Measurements from ENCODE around the gene ADCYAP1. TPM values are rescaled to one million over a fixed set of nuclear protein-coding genes. Genes with fewer than 3 reads are reported as not detected.

The ADCYAP1 gene
- total RNA-seq, 2 experiments from 2014 or later: not detected

- H3K27ac ChIP-seq (ENCODE audit: low read depth in 1 of 2, low read length in 2 of 2): no peak overlapping the region
- intact Hi-C loops (cut with DNase I, micrococcal nuclease): no loop called here
- Mint-ChIP-seq H3K9me3 (no peaks in the 10 kb centered on the region), H3K4me3 (no peak overlapping the region), H3K36me3 (ENCODE audit: low read depth) (no peaks in the 10 kb centered on the region), H3K27ac (no peak overlapping the region), H3K27me3 (peaks cover 21% of the 10 kb centered on the region), H3K4me1 (ENCODE audit: low read depth) (no peaks in the 10 kb centered on the region)
- no peak for TF ChIP-seq CTCF (IDR thresholded peaks at IDR 0.05)
- ATAC-seq (ENCODE audit: poor library complexity): no peak
- no peaks in the 10 kb centered on the region for H3K36me3 ChIP-seq (ENCODE audit: insufficient read depth, low read length)
- POLR2A ChIA-PET: no interaction called here
- no peaks in the 10 kb centered on the region for H3K9me3 ChIP-seq (ENCODE audit: control insufficient read depth in 1 of 2, insufficient read depth in 1 of 2, low read length in 2 of 2)
- CTCF ChIA-PET: no interaction called here
- peaks cover 3 to 4% of the 10 kb centered on the region in 2 experiments for H3K27me3 ChIP-seq (ENCODE audit: control insufficient read depth in 1 of 2, insufficient read depth in 2 of 2, low read length in 2 of 2)
- H3K4me3 ChIP-seq (ENCODE audit: low read length): no peak overlapping the region
- no peaks in the 10 kb centered on the region for H3K4me1 ChIP-seq (ENCODE audit: insufficient read depth, low read length)
- no peak for DNase-seq
Observed at GRCh38 chr18:886076-886475, 18.6 kb upstream of the ADCYAP1 start.

- H3K36me3 ChIP-seq (ENCODE audit: insufficient read depth, low read length): no peaks in the 10 kb centered on the region
- Mint-ChIP-seq H3K4me1 (ENCODE audit: low read depth) (no peaks in the 10 kb centered on the region), H3K36me3 (ENCODE audit: low read depth) (no peaks in the 10 kb centered on the region), H3K27me3 (peaks cover 32% of the 10 kb centered on the region), H3K27ac (no peak overlapping the region), H3K9me3 (no peaks in the 10 kb centered on the region), H3K4me3 (no peak overlapping the region)
- no peaks in the 10 kb centered on the region for H3K9me3 ChIP-seq (ENCODE audit: control insufficient read depth in 1 of 2, insufficient read depth in 1 of 2, low read length in 2 of 2)
- peaks cover 4% of the 10 kb centered on the region in 2 experiments for H3K27me3 ChIP-seq (ENCODE audit: control insufficient read depth in 1 of 2, insufficient read depth in 2 of 2, low read length in 2 of 2)
- H3K4me1 ChIP-seq (ENCODE audit: insufficient read depth, low read length): no peaks in the 10 kb centered on the region
- ChIA-PET POLR2A (no interaction called here), CTCF (no interaction called here)
- intact Hi-C loops (cut with DNase I, micrococcal nuclease): no loop called here
- ATAC-seq (ENCODE audit: poor library complexity) (no peak), DNase-seq (no peak)
- no peak overlapping the region for H3K4me3 ChIP-seq (ENCODE audit: low read length)
- TF ChIP-seq CTCF (IDR thresholded peaks at IDR 0.05): no peak
- no peak overlapping the region for H3K27ac ChIP-seq (ENCODE audit: low read depth in 1 of 2, low read length in 2 of 2)
Observed at GRCh38 chr18:887716-888115, 17.0 kb upstream of the ADCYAP1 start.

- no peak overlapping the region for H3K4me3 ChIP-seq (ENCODE audit: low read length)
- H3K9me3 ChIP-seq (ENCODE audit: control insufficient read depth in 1 of 2, insufficient read depth in 1 of 2, low read length in 2 of 2): no peaks in the 10 kb centered on the region
- POLR2A ChIA-PET: no interaction called here
- Mint-ChIP-seq H3K27ac (no peak overlapping the region), H3K4me3 (no peak overlapping the region), H3K4me1 (ENCODE audit: low read depth) (no peaks in the 10 kb centered on the region), H3K36me3 (ENCODE audit: low read depth) (no peaks in the 10 kb centered on the region), H3K9me3 (no peaks in the 10 kb centered on the region), H3K27me3 (peaks cover 44% of the 10 kb centered on the region)
- H3K27me3 ChIP-seq (ENCODE audit: control insufficient read depth in 1 of 2, insufficient read depth in 2 of 2, low read length in 2 of 2): peaks cover 0 to 4% of the 10 kb centered on the region in 2 experiments
- ATAC-seq (ENCODE audit: poor library complexity): no peak
- no peak for TF ChIP-seq CTCF (IDR thresholded peaks at IDR 0.05)
- H3K4me1 ChIP-seq (ENCODE audit: insufficient read depth, low read length): no peaks in the 10 kb centered on the region
- DNase-seq: no peak
- H3K36me3 ChIP-seq (ENCODE audit: insufficient read depth, low read length): no peaks in the 10 kb centered on the region
- no peak overlapping the region for H3K27ac ChIP-seq (ENCODE audit: low read depth in 1 of 2, low read length in 2 of 2)
- CTCF ChIA-PET: interaction anchor here (0.8 kb wide), 1 partner anchor 160 kb away, joined by 3 read pairs; no protein-coding TSS in a partner anchor
- intact Hi-C loops (cut with DNase I, micrococcal nuclease): no loop called here
Observed at GRCh38 chr18:892316-892715, 12.4 kb upstream of the ADCYAP1 start.

Data from CD4-positive, alpha-beta T cell (primary cell).